H1 (cell line): ENCODE measurements around the gene HMGCS2. TPM values are rescaled to one million over a fixed set of nuclear protein-coding genes. Genes with fewer than 3 reads are reported as not detected.

Experiments used
- CTCF ChIA-PET: fragments of 300-600 bp; sonication (Branson Sonifier 250); formaldehyde crosslinking; loops from one replicate; lab custom pipeline; 2021; ENCODE audit not compliant: partially characterized antibody; lab: Charles Lee
- POLR2A ChIA-PET: fragments of 300-600 bp; sonication (Branson Sonifier 250); formaldehyde crosslinking; loops from one replicate; lab custom pipeline; 2021; ENCODE audit warnings: inconsistent platforms; ENCODE audit not compliant: partially characterized antibody; lab: Charles Lee
- DNase-seq, 2 experiments: peaks; one replicate each; pipeline versions ENCODE4 v3.0.0 to v3.0.0-alpha.2; 2010 to 2022; ENCODE audit warnings: low spot score in 2 of 2, low read depth in 1 of 2, mixed read lengths in 1 of 2
- FAIRE-seq: peaks from 2 replicates; lab custom pipeline; 2011; peaks lifted over from hg19 to GRCh38; lab: Jason Lieb, UNC
- H2AFZ ChIP-seq: 2 replicates; pipeline ENCODE4 v1.8.1; 2012; ENCODE audit warnings: low read length, inconsistent platforms
- H2AK5ac ChIP-seq: 2 replicates; pipeline ENCODE4 v1.6.1; 2013; ENCODE audit warnings: low read depth, low read length
- H2BK120ac ChIP-seq: replicated peaks from 2 replicates; pipeline ENCODE3; 2013; ENCODE audit warnings: low read depth, low read length, inconsistent platforms
- H2BK12ac ChIP-seq: 2 replicates; pipeline ENCODE4 v1.6.1; 2013; ENCODE audit warnings: low read depth, low read length
- H2BK15ac ChIP-seq: 2 replicates; pipeline ENCODE4 v1.6.1; 2013; ENCODE audit warnings: low read length
- H2BK20ac ChIP-seq: 2 replicates; pipeline ENCODE4 v1.6.1; 2013; ENCODE audit warnings: low read length
- H2BK5ac ChIP-seq: 2 replicates; pipeline ENCODE4 v1.6.1; 2013; ENCODE audit warnings: low read depth, low read length
- H3K14ac ChIP-seq: 2 replicates; pipeline ENCODE4 v1.6.1; 2013; ENCODE audit warnings: inconsistent platforms; ENCODE audit not compliant: insufficient read length
- H3K18ac ChIP-seq: 2 replicates; pipeline ENCODE4 v1.6.1; 2013; ENCODE audit warnings: low read length; ENCODE audit errors: extremely low read depth
- H3K23ac ChIP-seq: 2 replicates; pipeline ENCODE4 v1.6.1; 2013; ENCODE audit warnings: inconsistent platforms; ENCODE audit not compliant: insufficient read length
- H3K23me2 ChIP-seq: 2 replicates; pipeline ENCODE4 v1.6.1; 2013; ENCODE audit warnings: low read depth, low read length
- H3K27ac ChIP-seq: 2 replicates; pipeline ENCODE4 v1.6.1; 2011; ENCODE audit warnings: low read depth, low read length, inconsistent platforms
- H3K27me3 ChIP-seq, 4 experiments: replicated peaks in 1 of 4; 1 replicate in 1 of 4; 2 replicates in 3 of 4; pipeline versions ENCODE4 v1.6.1 to v1.8.1; 2011 to 2013; ENCODE audit warnings: low read length in 3 of 4, mild to moderate bottlenecking in 3 of 4, inconsistent platforms in 2 of 4, mixed read lengths in 2 of 4, moderate library complexity in 1 of 4; ENCODE audit not compliant: control insufficient read depth in 3 of 4, insufficient read depth in 3 of 4; ENCODE audit errors: extremely low read depth in 1 of 4
- H3K36me3 ChIP-seq, 4 experiments: 2 replicates each; pipeline versions ENCODE4 v1.6.1 to v1.8.1; 2011 to 2013; ENCODE audit warnings: mild to moderate bottlenecking in 4 of 4, low read length in 3 of 4, moderate library complexity in 2 of 4, control low read depth in 1 of 4, inconsistent platforms in 1 of 4; ENCODE audit not compliant: insufficient read depth in 4 of 4, control insufficient read depth in 2 of 4
- H3K4ac ChIP-seq: replicated peaks from 2 replicates; pipeline ENCODE3; 2013; ENCODE audit warnings: low read length, low read depth, mixed read lengths, inconsistent platforms; ENCODE audit not compliant: insufficient read length
- H3K4me1 ChIP-seq, 4 experiments: replicated peaks in 1 of 4; 1 replicate in 1 of 4; 2 replicates in 3 of 4; pipeline versions ENCODE4 v1.6.1 to v1.8.1; 2011 to 2013; ENCODE audit warnings: low read length in 3 of 4, inconsistent platforms in 2 of 4, mixed read lengths in 1 of 4; ENCODE audit not compliant: insufficient read depth in 4 of 4, control insufficient read depth in 3 of 4
- H3K4me2 ChIP-seq, 2 experiments: 2 replicates each; pipeline versions ENCODE4 v1.6.1 to v1.8.1; 2011 to 2013; ENCODE audit warnings: low read depth in 2 of 2, low read length in 2 of 2, control low read depth in 1 of 2, inconsistent platforms in 1 of 2, mild to moderate bottlenecking in 1 of 2; ENCODE audit not compliant: insufficient read depth in 1 of 2
- H3K4me3 ChIP-seq, 4 experiments: fragments of 200-600, 300-600 bp in 1 of 4; sonication (generic), shearing (Covaris generic), sonication (Bioruptor Twin) in 1 of 4; 2 replicates each; pipeline versions ENCODE4 v1.5.1 to v1.8.1; 2011 to 2016; ENCODE audit warnings: low read length in 4 of 4, low read depth in 3 of 4, control low read depth in 2 of 4, inconsistent platforms in 2 of 4, mild to moderate bottlenecking in 2 of 4, mixed read lengths in 1 of 4, moderate library complexity in 1 of 4; ENCODE audit not compliant: insufficient read depth in 2 of 4; ENCODE audit errors: extremely low read depth in 1 of 4
- H3K56ac ChIP-seq: replicated peaks from 2 replicates; pipeline ENCODE3; 2013; ENCODE audit warnings: low read depth, mild to moderate bottlenecking, mixed read lengths, low read length, inconsistent platforms; ENCODE audit not compliant: insufficient read length
- H3K79me1 ChIP-seq: 2 replicates; pipeline ENCODE4 v1.6.1; 2013; ENCODE audit warnings: low read depth, low read length, control low read depth
- H3K79me2 ChIP-seq, 2 experiments: 2 replicates each; pipeline versions ENCODE4 v1.6.1 to v1.8.1; 2012 to 2013; ENCODE audit warnings: low read length in 2 of 2, mild to moderate bottlenecking in 2 of 2, inconsistent platforms in 1 of 2; ENCODE audit not compliant: insufficient read depth in 2 of 2, control insufficient read depth in 1 of 2
- H3K9ac ChIP-seq, 4 experiments: replicated peaks in 1 of 4; 1 replicate in 1 of 4; 2 replicates in 3 of 4; pipeline versions ENCODE4 v1.6.1 to v1.8.1; 2011 to 2013; ENCODE audit warnings: low read depth in 3 of 4, low read length in 3 of 4, control low read depth in 2 of 4, mild to moderate bottlenecking in 2 of 4, moderate library complexity in 2 of 4, inconsistent platforms in 1 of 4; ENCODE audit errors: extremely low read depth in 1 of 4
- H3K9me3 ChIP-seq, 2 experiments: 2 replicates each; pipeline versions ENCODE4 v1.6.1 to v1.8.1; 2012 to 2013; ENCODE audit warnings: mild to moderate bottlenecking in 2 of 2, moderate library complexity in 2 of 2, control low read depth in 1 of 2, inconsistent platforms in 1 of 2, low read depth in 1 of 2, low read length in 1 of 2, mixed read lengths in 1 of 2; ENCODE audit not compliant: insufficient read depth in 2 of 2
- H4K20me1 ChIP-seq, 2 experiments: replicated peaks in 1 of 2; 2 replicates each; pipeline versions ENCODE3 to v1.8.1; 2011 to 2013; ENCODE audit warnings: inconsistent platforms in 2 of 2, low read length in 2 of 2, mild to moderate bottlenecking in 1 of 2; ENCODE audit not compliant: insufficient read depth in 2 of 2, control insufficient read depth in 1 of 2
- H4K5ac ChIP-seq: 2 replicates; pipeline ENCODE4 v1.6.1; 2013; ENCODE audit warnings: low read length, low read depth, mixed read lengths, inconsistent platforms; ENCODE audit not compliant: insufficient read length
- H4K8ac ChIP-seq: 2 replicates; pipeline ENCODE4 v1.8.0; 2013; ENCODE audit warnings: mild to moderate bottlenecking, moderate library complexity, low read length, inconsistent platforms; ENCODE audit not compliant: insufficient read depth; ENCODE audit errors: extremely low read depth
- H4K91ac ChIP-seq: replicated peaks from 2 replicates; pipeline ENCODE3; 2013; ENCODE audit warnings: low read length, mixed read lengths, inconsistent platforms; ENCODE audit not compliant: insufficient read length
- SIX5 ChIP-seq: IDR thresholded peaks from 2 replicates; pipeline ENCODE4 v1.6.1; 2011; ENCODE audit warnings: mild to moderate bottlenecking, low read depth, low read length
- WGBS, 2 experiments: shearing (Covaris generic) in 1 of 2; methylation state at CpG; one replicate each; pipeline versions ENCODE4 v1.1.6 to v1.1.7; 2013 to 2015; ENCODE audit warnings: low lambda C conversion rate in 2 of 2, mixed read lengths in 2 of 2, inconsistent platforms in 1 of 2, low coverage in 1 of 2, missing lambda C conversion rate in 1 of 2; ENCODE audit not compliant: insufficient replicate concordance in 2 of 2, insufficient coverage in 1 of 2, insufficient read length in 1 of 2; ENCODE audit errors: extremely low coverage in 1 of 2, missing lambda C conversion rate in 1 of 2; 5-methylcytosine and 5-hydroxymethylcytosine counted together
- polyA plus RNA-seq, 7 experiments: library from polyadenylated mRNA; depleted of rRNA in 3 of 7; stranded (reverse) in 5 of 7; unstranded in 2 of 7; fragments of >200 nt in 5 of 7; fragments of 200-250 nt in 2 of 7; gene quantifications; 1 replicate in 5 of 7; 2 replicates in 1 of 7; 4 replicates in 1 of 7; pipeline versions ENCODE4 v1.2.1 to v1.2.3, GENCODE V29; 2011 to 2013; ENCODE audit warnings: missing spikeins in 2 of 7, mixed read lengths in 2 of 7
- total RNA-seq: library from RNA; stranded (reverse); fragmentation: NEBNext Ultra II Directional; extraction: Animal tissue kit (Norgen Biotek cat#: 25700); gene quantifications from 2 replicates; pipeline ENCODE4 v1.2.1, GENCODE V29; 2021
- TF ChIP-seq, protein P1 (sequence below): IDR thresholded peaks from 2 replicates; pipeline ENCODE4 v1.6.1; 2011; ENCODE audit warnings: low read depth, mild to moderate bottlenecking, low read length; ENCODE audit not compliant: insufficient read depth

HMGCS2 gene
- total and polyA plus RNA-seq, 2 of the 8 experiments (the other 6 are each of a cell fraction or from before 2014, with no cell fraction given): not detected

DNA sequence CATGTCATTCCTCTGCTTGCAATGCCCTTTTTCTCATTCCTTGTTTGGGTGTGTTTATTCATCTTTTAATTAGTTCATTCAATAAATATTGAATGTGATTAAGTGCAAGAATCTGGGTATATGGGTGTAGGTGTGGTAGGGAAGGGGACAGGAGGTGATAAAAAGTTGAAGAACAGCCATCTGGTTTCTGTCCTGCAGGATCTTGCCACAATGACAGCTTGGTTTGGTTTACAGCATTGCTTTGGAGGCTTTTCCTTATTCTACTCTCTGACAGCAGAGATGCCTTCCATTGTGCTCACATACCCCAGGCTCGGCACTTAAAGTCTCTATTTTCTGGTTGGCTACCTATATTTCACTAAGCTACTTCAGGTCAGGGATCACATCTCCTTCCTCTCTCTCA is 45.6 kb upstream of the HMGCS2 start:
- Histone ChIP-seq H2BK120ac (no peak overlapping the region), H2BK15ac (no peak overlapping the region), H3K9ac (no peak overlapping the region), H3K14ac (no peak overlapping the region), H2BK20ac (no peak overlapping the region), H3K4me3 (no peak overlapping the region), H3K4ac (no peak overlapping the region), H2AFZ (no peak overlapping the region), H3K79me1 (no peaks in the 10 kb centered on the region), H2AK5ac (no peak overlapping the region), H3K79me2 (no peaks in the 10 kb centered on the region), H3K23ac (no peak overlapping the region), H3K4me1 (no peaks in the 10 kb centered on the region), H2BK12ac (no peak overlapping the region), H3K27me3 (peaks cover 0 to 2% (median 0%) of the 10 kb centered on the region in 4 experiments; a peak in 1 of 7 replicates), H4K5ac (no peak overlapping the region), H3K27ac (no peak overlapping the region), H2BK5ac (no peak overlapping the region), H3K9me3 (no peaks in the 10 kb centered on the region), H4K20me1 (no peaks in the 10 kb centered on the region), H3K18ac (no peak overlapping the region), H3K36me3 (no peaks in the 10 kb centered on the region), H3K56ac (no peak overlapping the region), H4K91ac (no peak overlapping the region), H3K4me2 (no peak overlapping the region), H4K8ac (no peak overlapping the region), H3K23me2 (no peaks in the 10 kb centered on the region)
- WGBS, 2 experiments: 95% methylated on average over 1 of the region's 1 CpG; no CpG with 5 or more reads in 1 of the 2 experiments
- FAIRE-seq (no peak), DNase-seq (peak in 1 of 2 experiments; percentile 11)
- ChIA-PET POLR2A (no interaction called here), CTCF (interaction anchor here (0.6 to 2.0 kb wide), 6 partner anchors 10 to 219 kb away, joined by 3 to 6 read pairs (median 3); no protein-coding TSS in a partner anchor)
- no peak for TF ChIP-seq SIX5
- TF ChIP-seq, protein P1, sequence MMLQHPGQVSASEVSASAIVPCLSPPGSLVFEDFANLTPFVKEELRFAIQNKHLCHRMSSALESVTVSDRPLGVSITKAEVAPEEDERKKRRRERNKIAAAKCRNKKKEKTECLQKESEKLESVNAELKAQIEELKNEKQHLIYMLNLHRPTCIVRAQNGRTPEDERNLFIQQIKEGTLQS: no peak
